Esophagus squamous epithelium (tissue), 5 donors: ENCODE measurements around the gene CLDN6. TPM values are rescaled to one million over a fixed set of nuclear protein-coding genes. Genes with fewer than 3 reads are reported as not detected.

Experiments
- DNase-seq: peaks from one replicate; lab custom pipeline; 2025; lab: John Stamatoyannopoulos, UW
- H3K27ac ChIP-seq, 4 donors: fragments of 200-600 bp; sonication (generic); one replicate each; pipeline ENCODE4 v1.5.1; 2016 to 2019; ENCODE audit warnings: mild to moderate bottlenecking in 1 of 4
- H3K27me3 ChIP-seq, 4 donors: fragments of 200-600 bp; sonication (generic); 1 replicate in 3 of 4; 2 replicates in 1 of 4; pipeline versions ENCODE4 v1.5.1 to v1.6.0; 2017 to 2021; ENCODE audit warnings: antibody characterized with exemption in 1 of 4
- H3K36me3 ChIP-seq, 3 donors: fragments of 200-600 bp; sonication (generic); one replicate each; pipeline ENCODE4 v1.5.1; 2016 to 2019
- H3K4me1 ChIP-seq, 3 donors: fragments of 200-600 bp; sonication (generic); one replicate each; pipeline ENCODE4 v1.5.1; 2017 to 2019
- H3K4me3 ChIP-seq, 4 donors: fragments of 200-600 bp; sonication (generic); 1 replicate in 3 of 4; 2 replicates in 1 of 4; pipeline ENCODE4 v1.5.1; 2016 to 2019; ENCODE audit warnings: mild to moderate bottlenecking in 2 of 4, moderate library complexity in 1 of 4
- H3K9me3 ChIP-seq, 3 donors: fragments of 200-600 bp; sonication (generic); one replicate each; pipeline ENCODE4 v1.5.1; 2016 to 2019
- POLR2A ChIP-seq, 4 donors: fragments of 450-650 bp; IDR thresholded peaks; one replicate each; pipeline ENCODE4 v1.6.1; 2017; ENCODE audit warnings: antibody characterized with exemption in 4 of 4, mild to moderate bottlenecking in 4 of 4, moderate library complexity in 3 of 4
- WGBS, 2 donors: methylation state at CpG; one replicate each; pipeline ENCODE4 v1.1.5; 2018; 5-methylcytosine and 5-hydroxymethylcytosine counted together
- intact Hi-C: fragments of 100-400 bp; cut with DNase I; formaldehyde crosslinking; loops from one replicate; pipeline ENCODE4 v1.15.0; 2022
- total RNA-seq, 4 donors: library from RNA; depleted of rRNA; stranded (reverse); fragments of >200 nt; gene quantifications; one replicate each; pipeline ENCODE4 v1.1.0, GENCODE V29; 2016
- TF ChIP-seq, protein P1 (sequence below), 6 experiments: fragments of 450-650 bp in 4 of 6; fragments of 200-600 bp in 2 of 6; sonication (generic) in 2 of 6; IDR thresholded peaks; one replicate each; pipeline ENCODE4 v1.5.1; 2016 to 2019; ENCODE audit warnings: antibody characterized with exemption in 6 of 6, mild to moderate bottlenecking in 4 of 6, moderate library complexity in 4 of 6
- donor health status: DM: yes; HTN: yes; CAD: no.

The CLDN6 gene
- total RNA-seq, 4 donors from 2014 or later, result not detected

DNA sequence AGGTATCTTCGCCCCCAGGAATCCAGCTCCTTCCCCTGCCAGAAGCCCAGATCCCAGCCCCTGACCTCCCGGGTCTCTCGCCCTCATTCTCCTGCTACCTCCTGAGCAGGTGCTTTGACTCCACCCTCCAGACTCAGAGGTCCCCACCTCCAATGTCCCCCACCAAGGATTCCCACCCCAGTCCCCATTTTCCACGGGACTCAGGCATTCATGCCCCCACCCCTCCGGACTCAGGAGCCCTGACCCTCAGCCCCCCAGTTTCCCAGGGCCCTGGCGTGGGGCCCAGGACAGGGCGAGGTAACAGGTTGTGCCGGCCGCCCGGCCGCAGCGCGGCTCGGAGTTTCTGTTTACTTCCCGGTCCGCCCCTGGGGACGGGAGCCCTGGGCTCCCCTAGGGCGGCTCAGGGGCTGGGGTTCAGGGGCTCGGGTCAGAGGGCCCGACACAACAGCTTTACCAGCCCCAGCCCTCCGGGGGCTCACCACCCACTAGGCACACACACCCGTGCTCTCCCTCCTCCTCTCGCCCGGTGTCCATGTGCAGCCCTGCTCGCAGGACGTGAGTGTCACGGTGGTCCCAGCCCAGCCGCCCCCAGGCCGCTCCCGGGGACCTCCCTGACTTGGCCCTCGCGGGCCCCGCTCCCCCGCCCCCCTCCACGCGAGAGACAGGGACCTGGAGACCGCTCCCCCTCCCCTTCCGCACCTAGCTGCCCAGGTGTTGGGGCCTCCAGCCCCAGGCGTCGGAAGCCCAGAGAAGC lies 18.2 kb upstream of the CLDN6 start:
- WGBS, 2 donors, result 13% methylated on average over 4 of the region's 40 CpGs; no CpG with 5 or more reads in 1 of the 2 donors
- Histone ChIP-seq H3K27me3 (peaks cover 0 to 100% (median 14%) of the 10 kb centered on the region in 4 donors), H3K36me3 (peaks cover 0 to 12% (median 0%) of the 10 kb centered on the region in 3 donors), H3K4me1 (peaks cover 4 to 70% (median 6%) of the 10 kb centered on the region in 3 donors), H3K4me3 (peak overlapping the region; percentile 57 to 75 (median 70)), H3K9me3 (no peaks in the 10 kb centered on the region), H3K27ac (peak overlapping the region; percentile 61 to 95 (median 92))
- no peak for DNase-seq
- intact Hi-C loops, result no loop called here
- TF ChIP-seq, protein P1, sequence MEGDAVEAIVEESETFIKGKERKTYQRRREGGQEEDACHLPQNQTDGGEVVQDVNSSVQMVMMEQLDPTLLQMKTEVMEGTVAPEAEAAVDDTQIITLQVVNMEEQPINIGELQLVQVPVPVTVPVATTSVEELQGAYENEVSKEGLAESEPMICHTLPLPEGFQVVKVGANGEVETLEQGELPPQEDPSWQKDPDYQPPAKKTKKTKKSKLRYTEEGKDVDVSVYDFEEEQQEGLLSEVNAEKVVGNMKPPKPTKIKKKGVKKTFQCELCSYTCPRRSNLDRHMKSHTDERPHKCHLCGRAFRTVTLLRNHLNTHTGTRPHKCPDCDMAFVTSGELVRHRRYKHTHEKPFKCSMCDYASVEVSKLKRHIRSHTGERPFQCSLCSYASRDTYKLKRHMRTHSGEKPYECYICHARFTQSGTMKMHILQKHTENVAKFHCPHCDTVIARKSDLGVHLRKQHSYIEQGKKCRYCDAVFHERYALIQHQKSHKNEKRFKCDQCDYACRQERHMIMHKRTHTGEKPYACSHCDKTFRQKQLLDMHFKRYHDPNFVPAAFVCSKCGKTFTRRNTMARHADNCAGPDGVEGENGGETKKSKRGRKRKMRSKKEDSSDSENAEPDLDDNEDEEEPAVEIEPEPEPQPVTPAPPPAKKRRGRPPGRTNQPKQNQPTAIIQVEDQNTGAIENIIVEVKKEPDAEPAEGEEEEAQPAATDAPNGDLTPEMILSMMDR (IDR thresholded peaks at IDR 0.05), result no peak
- no peak for TF ChIP-seq POLR2A (IDR thresholded peaks at IDR 0.05)

DNA sequence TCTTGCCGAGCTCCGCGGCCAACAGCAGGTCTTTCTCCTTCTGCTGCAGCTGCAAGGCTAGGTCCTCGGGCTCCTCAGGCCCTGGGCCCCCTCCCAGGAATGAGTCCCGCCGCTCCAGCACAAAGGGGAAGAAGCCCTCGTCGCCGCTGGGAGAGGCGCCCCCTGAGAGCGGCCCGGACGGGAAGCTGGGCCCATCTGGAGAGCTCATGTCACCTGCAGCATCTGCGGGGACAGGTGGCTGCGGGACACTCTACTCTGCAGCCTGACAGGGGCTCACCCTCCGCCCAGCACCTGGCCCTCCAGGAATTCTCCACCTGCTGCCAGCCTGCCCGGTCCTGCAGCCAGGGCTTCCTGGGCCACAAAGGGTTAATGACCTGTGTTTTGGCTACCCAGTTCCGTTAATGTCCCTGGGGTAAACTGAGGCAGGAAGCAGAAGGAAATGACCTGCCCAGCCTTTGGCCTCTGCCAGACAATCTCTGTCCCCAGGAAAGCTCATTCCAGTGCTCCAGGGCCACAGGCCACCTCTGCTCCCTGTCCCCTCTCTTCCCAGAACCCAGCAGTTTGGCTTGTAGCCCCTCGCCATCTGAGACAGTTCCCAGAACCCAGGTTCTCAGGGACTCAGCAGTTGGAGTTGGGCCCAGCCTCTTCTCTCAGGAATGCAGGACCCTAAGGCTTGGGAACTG lies 17.4 kb upstream of the CLDN6 start:
- peaks cover 4 to 77% (median 6%) of the 10 kb centered on the region in 3 donors for H3K4me1 ChIP-seq
- peaks cover 0 to 100% (median 14%) of the 10 kb centered on the region in 4 donors for H3K27me3 ChIP-seq
- peak overlapping the region; percentile 25 to 95 (median 92) for H3K27ac ChIP-seq
- TF ChIP-seq, protein P1 (IDR thresholded peaks at IDR 0.05), result no peak
- TF ChIP-seq POLR2A (IDR thresholded peaks at IDR 0.05), result no peak
- 17 to 20% methylated on average over 1 to 2 of the region's 19 CpGs for WGBS, 2 donors
- no peak for DNase-seq
- no peaks in the 10 kb centered on the region for H3K9me3 ChIP-seq
- H3K4me3 ChIP-seq, result peak overlapping the region; percentile 57 to 75 (median 70)
- H3K36me3 ChIP-seq, result peaks cover 0 to 19% (median 0%) of the 10 kb centered on the region in 3 donors
- intact Hi-C loops, result no loop called here

DNA sequence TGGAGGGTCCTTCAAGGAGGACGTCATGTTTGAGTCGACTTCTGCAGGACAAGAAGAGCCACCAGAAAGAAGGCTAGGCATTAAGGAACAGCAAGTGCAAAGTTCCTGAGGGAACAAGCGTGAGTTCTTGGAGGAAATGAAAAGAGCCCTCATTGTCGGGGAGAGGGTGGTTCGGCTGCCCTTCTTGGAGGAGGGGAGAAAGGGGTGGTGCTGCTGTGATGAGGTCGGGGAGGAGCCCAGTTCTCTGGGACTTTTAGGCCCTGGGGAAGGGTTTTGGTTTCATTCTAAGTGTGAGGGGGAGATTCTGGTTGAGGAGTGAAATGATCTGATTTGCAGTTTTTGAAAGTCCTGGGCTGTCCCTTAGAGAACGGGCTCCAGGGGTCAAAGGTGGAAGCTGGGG lies 14.6 kb upstream of the CLDN6 start:
- 32 to 39% methylated on average over 7 of the region's 7 CpGs for WGBS, 2 donors
- intact Hi-C loops, result no loop called here
- H3K27me3 ChIP-seq, result peaks cover 0 to 94% (median 14%) of the 10 kb centered on the region in 4 donors
- no peak overlapping the region for H3K4me3 ChIP-seq
- no peak for DNase-seq
- H3K36me3 ChIP-seq, result peaks cover 0 to 27% (median 0%) of the 10 kb centered on the region in 3 donors
- H3K4me1 ChIP-seq, result peaks cover 19 to 91% (median 22%) of the 10 kb centered on the region in 3 donors
- H3K27ac ChIP-seq, result no peak overlapping the region
- TF ChIP-seq POLR2A (IDR thresholded peaks at IDR 0.05), result no peak
- TF ChIP-seq, protein P1 (IDR thresholded peaks at IDR 0.05), result no peak
- H3K9me3 ChIP-seq, result no peaks in the 10 kb centered on the region

DNA sequence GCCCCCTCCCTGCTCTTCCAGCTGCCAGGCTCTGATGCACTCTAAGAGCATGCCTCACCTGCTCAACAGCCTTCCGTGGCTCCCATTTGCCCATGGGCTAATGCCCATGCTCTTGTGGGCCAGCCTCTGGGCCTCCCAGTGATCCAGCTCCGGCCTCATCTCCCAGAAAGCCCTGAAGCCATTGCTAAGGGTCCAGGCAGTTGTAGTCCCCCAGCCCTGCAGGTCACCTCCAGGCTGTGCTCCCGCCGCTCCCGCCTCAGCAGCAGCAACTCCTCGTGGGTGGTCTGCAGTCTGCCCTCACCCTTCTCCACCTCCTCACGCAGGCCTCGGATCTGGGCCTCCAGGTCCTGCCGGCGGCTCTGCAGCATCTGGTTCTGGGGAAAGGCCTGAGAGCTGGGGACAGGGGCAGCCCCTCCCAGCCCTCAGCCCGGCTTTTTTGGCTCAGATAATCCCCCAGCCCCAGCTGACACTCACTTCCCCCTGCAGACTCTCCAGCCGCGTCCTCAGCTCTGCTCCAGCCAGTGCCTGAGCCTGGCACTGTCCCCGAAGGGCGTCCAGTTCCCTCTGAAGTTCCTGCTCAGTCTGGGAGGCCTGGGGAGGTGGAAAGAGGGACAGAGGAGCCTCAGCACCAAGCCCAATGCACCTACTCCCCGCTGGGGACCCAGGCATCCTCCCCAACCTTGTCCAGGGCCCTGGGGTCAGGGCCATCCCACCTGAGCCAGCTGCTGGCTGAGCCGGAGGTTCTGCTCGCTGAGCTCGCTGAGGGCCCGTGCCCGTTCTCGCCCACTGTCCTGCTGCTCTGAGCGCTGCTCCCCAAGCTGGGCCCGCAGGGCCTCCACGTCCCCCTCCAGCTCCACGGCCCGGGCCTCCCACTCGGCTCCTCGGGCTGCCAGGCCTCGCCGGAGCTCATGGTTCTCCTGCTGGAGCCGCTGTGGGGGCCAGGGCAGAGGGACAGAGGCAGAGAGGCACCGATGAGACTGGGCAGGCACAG lies 12.5 kb upstream of the CLDN6 start:
- intact Hi-C loops, result no loop called here
- Histone ChIP-seq H3K4me1 (peaks cover 19 to 74% (median 22%) of the 10 kb centered on the region in 3 donors), H3K4me3 (no peak overlapping the region), H3K27ac (no peak overlapping the region), H3K9me3 (no peaks in the 10 kb centered on the region), H3K27me3 (peaks cover 0 to 73% (median 4%) of the 10 kb centered on the region in 4 donors), H3K36me3 (peaks cover 5 to 48% (median 9%) of the 10 kb centered on the region in 3 donors)
- no peak for DNase-seq
- WGBS, 2 donors, result 55 to 61% methylated on average over 9 to 12 of the region's 33 CpGs
- no peak for TF ChIP-seq POLR2A (IDR thresholded peaks at IDR 0.05)
- TF ChIP-seq, protein P1 (IDR thresholded peaks at IDR 0.05), result no peak
